Measurements from ENCODE around the gene XIRP1. TPM values are rescaled to one million over a fixed set of nuclear protein-coding genes. Genes with fewer than 3 reads are reported as not detected.

The XIRP1 gene
- total and polyA plus RNA-seq, 2 donors (not counting 1 experiment from before 2014, with no cell fraction given), result not detected

GRCh38 chr3:39185959-39186691 lies 6.3 kb downstream of the XIRP1 start:
- POLR2A ChIA-PET, result interaction anchor here (2.6 kb wide), 1 partner anchor 102 kb away, joined by 8 read pairs; no protein-coding TSS in a partner anchor
- CTCF ChIA-PET, result interaction anchor here (0.9 to 41.2 kb wide), 6 partner anchors 18 to 96 kb away, joined by 3 to 1573 read pairs (median 6); partner anchors contain the start of gene CX3CR1

More at GRCh38 chr3:39185959-39186691, 6.3 kb downstream of the XIRP1 start:
- Histone ChIP-seq H4K20me1 (ENCODE audit: control insufficient read depth, insufficient read depth, low read length, poor library complexity, severe bottlenecking) (no peaks in the 10 kb centered on the region), H3K9ac (ENCODE audit: low read length) (no peak overlapping the region), H3K4me3 (ENCODE audit: control extremely low read depth in 1 of 5, extremely low read depth in 1 of 5, insufficient read depth in 1 of 5, low read depth in 2 of 5, low read length in 4 of 5) (no peak overlapping the region), H3K4me1 (ENCODE audit: control insufficient read depth in 2 of 2, insufficient read depth in 2 of 2, low read length in 2 of 2) (peaks cover 11 to 12% of the 10 kb centered on the region in 2 donors), H3K27me3 (replicated peaks in 1 of 4; ENCODE audit: control extremely low read depth in 1 of 4, control insufficient read depth in 3 of 4, insufficient read depth in 4 of 4, low read length in 3 of 4) (peaks cover 0 to 10% (median 0%) of the 10 kb centered on the region in 4 experiments), H3K79me2 (ENCODE audit: control insufficient read depth, insufficient read depth, low read length) (no peaks in the 10 kb centered on the region), H3K9me3 (ENCODE audit: control extremely low read depth in 1 of 3, control insufficient read depth in 2 of 3, insufficient read depth in 1 of 3, low read length in 2 of 3) (no peaks in the 10 kb centered on the region), H3K4me2 (replicated peaks; ENCODE audit: low read depth, low read length, poor library complexity, severe bottlenecking) (no peak overlapping the region), H2AFZ (ENCODE audit: insufficient read depth, low read depth, low read length, poor library complexity, severe bottlenecking) (no peak overlapping the region), H3K27ac (ENCODE audit: low read length in 2 of 2) (no peak overlapping the region), H3K36me3 (replicated peaks in 1 of 2; ENCODE audit: control extremely low read depth in 1 of 2, control insufficient read depth in 1 of 2, extremely low read depth in 1 of 2, insufficient read depth in 2 of 2, low read length in 1 of 2) (no peaks in the 10 kb centered on the region)
- TF ChIP-seq EZH2 (IDR thresholded peaks at IDR 0.05; ENCODE audit: borderline replicate concordance, insufficient read depth, low read depth, low read length, poor library complexity, severe bottlenecking), result no peak
- TF ChIP-seq, protein P1, sequence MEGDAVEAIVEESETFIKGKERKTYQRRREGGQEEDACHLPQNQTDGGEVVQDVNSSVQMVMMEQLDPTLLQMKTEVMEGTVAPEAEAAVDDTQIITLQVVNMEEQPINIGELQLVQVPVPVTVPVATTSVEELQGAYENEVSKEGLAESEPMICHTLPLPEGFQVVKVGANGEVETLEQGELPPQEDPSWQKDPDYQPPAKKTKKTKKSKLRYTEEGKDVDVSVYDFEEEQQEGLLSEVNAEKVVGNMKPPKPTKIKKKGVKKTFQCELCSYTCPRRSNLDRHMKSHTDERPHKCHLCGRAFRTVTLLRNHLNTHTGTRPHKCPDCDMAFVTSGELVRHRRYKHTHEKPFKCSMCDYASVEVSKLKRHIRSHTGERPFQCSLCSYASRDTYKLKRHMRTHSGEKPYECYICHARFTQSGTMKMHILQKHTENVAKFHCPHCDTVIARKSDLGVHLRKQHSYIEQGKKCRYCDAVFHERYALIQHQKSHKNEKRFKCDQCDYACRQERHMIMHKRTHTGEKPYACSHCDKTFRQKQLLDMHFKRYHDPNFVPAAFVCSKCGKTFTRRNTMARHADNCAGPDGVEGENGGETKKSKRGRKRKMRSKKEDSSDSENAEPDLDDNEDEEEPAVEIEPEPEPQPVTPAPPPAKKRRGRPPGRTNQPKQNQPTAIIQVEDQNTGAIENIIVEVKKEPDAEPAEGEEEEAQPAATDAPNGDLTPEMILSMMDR (IDR thresholded peaks at IDR 0.05), result no peak
- Mint-ChIP-seq H3K27ac (no peak overlapping the region), H3K9me3 (ENCODE audit: insufficient read depth) (no peaks in the 10 kb centered on the region), H3K4me1 (peaks cover 13% of the 10 kb centered on the region), H3K27me3 (no peaks in the 10 kb centered on the region), H3K4me3 (no peak overlapping the region)
- intact Hi-C loops (cut with micrococcal nuclease), result no loop called here
- no peak for DNase-seq
- no peak for ATAC-seq (ENCODE audit: low read depth)
- 95% methylated on average over 14 of the region's 14 CpGs for WGBS (ENCODE audit: insufficient coverage)
